GM12864 (cell line): ENCODE data around the gene TCF12.
"Not testable (repeated sequence)": the region's sequence is repeated elsewhere in the genome, so short reads cannot be mapped to it uniquely, and the experiment has no call there.

Source experiments
- DNase-seq: peaks from one replicate; pipeline ENCODE4 v3.0.0-alpha.2; 2011; ENCODE audit warnings: low read depth
- H3K4me3 ChIP-seq: 2 replicates; pipeline ENCODE4 v1.5.1; 2011; ENCODE audit warnings: mild to moderate bottlenecking, low read depth, low read length, control low read depth
- TF ChIP-seq, protein P1 (sequence below): IDR thresholded peaks from 2 replicates; pipeline ENCODE4 v1.5.1; 2011; ENCODE audit warnings: low read depth, mild to moderate bottlenecking, moderate library complexity, low read length, control low read depth, inconsistent platforms; ENCODE audit errors: missing control alignments

The TCF12 gene

GRCh38 chr15:57152666-57153539 is 234.5 kb downstream of the TCF12 start:
- no peak overlapping the region for H3K4me3 ChIP-seq
- DNase-seq, result peak; percentile 49

DNA sequence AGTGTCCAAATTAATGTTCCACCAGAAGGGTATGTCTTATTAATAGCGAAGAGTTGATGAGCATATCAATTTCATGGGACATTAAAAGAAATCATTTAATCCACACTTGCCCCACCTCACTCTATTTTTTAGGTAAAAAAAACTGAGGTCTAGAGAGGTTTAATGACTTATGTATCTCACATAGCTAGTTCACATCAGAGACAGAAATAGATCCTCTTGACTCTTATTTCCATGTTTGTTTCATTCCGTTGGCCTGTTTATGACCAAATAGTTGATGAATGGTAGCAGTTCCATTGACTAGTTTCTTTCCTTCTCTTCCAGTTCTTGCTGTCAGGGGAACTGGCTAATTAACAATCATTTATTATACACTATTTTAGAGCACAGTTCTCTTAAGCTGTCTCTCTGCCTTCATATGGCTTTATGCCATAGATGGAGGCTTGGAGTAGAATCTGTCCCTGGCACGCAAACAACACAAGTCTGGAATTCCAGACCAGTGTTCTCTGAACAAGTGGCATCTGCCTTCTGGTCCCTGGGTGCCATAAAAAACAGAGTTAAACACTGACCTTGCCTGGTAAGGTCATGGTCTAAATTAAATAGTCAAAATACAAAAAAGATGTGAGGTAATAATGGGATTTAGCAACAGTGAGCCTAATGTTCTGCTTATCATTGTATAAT is 237.9 kb downstream of the TCF12 start:
- TF ChIP-seq, protein P1, sequence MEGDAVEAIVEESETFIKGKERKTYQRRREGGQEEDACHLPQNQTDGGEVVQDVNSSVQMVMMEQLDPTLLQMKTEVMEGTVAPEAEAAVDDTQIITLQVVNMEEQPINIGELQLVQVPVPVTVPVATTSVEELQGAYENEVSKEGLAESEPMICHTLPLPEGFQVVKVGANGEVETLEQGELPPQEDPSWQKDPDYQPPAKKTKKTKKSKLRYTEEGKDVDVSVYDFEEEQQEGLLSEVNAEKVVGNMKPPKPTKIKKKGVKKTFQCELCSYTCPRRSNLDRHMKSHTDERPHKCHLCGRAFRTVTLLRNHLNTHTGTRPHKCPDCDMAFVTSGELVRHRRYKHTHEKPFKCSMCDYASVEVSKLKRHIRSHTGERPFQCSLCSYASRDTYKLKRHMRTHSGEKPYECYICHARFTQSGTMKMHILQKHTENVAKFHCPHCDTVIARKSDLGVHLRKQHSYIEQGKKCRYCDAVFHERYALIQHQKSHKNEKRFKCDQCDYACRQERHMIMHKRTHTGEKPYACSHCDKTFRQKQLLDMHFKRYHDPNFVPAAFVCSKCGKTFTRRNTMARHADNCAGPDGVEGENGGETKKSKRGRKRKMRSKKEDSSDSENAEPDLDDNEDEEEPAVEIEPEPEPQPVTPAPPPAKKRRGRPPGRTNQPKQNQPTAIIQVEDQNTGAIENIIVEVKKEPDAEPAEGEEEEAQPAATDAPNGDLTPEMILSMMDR, result no peak
- no peak overlapping the region for H3K4me3 ChIP-seq
- no peak for DNase-seq

More at GRCh38 chr15:57152666-57153539, 234.5 kb downstream of the TCF12 start:
- TF ChIP-seq, protein P1, result no peak

DNA sequence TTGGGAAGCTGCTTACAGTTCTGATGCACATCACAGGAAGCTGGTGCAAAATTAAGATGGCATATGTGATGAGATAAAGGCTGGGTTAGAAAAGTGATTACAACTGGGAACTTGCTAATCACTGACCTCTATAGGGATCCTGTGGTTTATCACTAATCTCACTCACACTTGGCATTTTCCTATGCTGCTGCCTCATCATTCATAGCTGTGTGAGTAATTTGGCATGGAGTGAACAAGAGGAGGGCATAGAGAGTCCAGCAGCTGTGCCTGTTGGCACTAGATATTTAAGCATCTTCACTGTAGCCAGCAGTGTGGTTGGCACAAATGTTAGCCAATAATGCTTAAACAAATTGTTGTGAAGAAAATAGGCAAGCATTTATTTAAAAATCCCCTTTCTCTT is 240.1 kb downstream of the TCF12 start:
- DNase-seq, result no peak
- TF ChIP-seq, protein P1, result no peak

GRCh38 chr15:57158997-57159668 is 240.7 kb downstream of the TCF12 start:
- TF ChIP-seq, protein P1, result no peak
- no peak for DNase-seq

More for the DNA sequence above, 240.1 kb downstream of the TCF12 start:
- no peak overlapping the region for H3K4me3 ChIP-seq

GRCh38 chr15:57159767-57160166 is 241.3 kb downstream of the TCF12 start:
- H3K4me3 ChIP-seq, result no peak overlapping the region
- TF ChIP-seq, protein P1, result no peak

More at GRCh38 chr15:57158997-57159668, 240.7 kb downstream of the TCF12 start:
- no peak overlapping the region for H3K4me3 ChIP-seq

GRCh38 chr15:57160823-57161560 is 242.5 kb downstream of the TCF12 start:
- TF ChIP-seq, protein P1, result no peak
- H3K4me3 ChIP-seq, result no peak overlapping the region
- DNase-seq, result no peak

More at GRCh38 chr15:57159767-57160166, 241.3 kb downstream of the TCF12 start:
- DNase-seq, result no peak

DNA sequence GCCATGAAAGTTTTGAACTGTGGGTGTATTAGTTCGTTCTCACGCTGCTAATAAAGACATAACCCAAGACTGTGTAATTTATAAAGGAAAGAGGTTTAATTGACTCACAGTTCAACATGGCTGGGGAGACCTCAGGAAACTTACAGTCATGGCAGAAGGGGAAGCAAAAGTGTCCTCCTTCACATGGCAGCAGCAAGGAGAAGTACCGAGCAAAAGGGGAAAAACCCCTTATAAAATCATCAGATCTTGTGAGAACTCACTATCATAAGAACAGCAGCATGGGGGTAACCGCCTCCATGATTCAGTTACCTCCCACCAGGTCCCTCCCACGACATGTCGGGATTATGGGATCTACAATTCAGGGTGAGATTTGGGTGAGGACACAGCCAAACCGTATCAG is 245.8 kb downstream of the TCF12 start:
- not testable (repeated sequence) for DNase-seq, H3K4me3 ChIP-seq
